Stimulated activated CD4-positive, alpha-beta T cell treated with anti-CD3 and anti-CD28 coated beads, Interleukin-2, amount 100 ng/mL, for 24 hours (primary cell): ENCODE measurements around the gene ZNF343.
"Not testable (repeated sequence)": the region's sequence is repeated elsewhere in the genome, so short reads cannot be mapped to it uniquely, and the experiment has no call there.

Experiments
- DNase-seq, 2 donors: peaks; one replicate each; pipeline ENCODE4 v3.0.0-alpha.2; 2020

The ZNF343 gene

GRCh38 chr20:2508631-2509467 lies at the start of gene ZNF343:
ZNF343 (minus strand) TSS chr20:2508915; CDS start chr20:2493895, 15,020 bp downstream.
- peak; percentile 76 to 77 for DNase-seq

- no peak for DNase-seq
Observed at GRCh38 chr20:2557873-2558580, 49.3 kb upstream of the ZNF343 start.

GRCh38 chr20:2545594-2545993 lies 36.9 kb upstream of the ZNF343 start:
- DNase-seq: no peak

DNA sequence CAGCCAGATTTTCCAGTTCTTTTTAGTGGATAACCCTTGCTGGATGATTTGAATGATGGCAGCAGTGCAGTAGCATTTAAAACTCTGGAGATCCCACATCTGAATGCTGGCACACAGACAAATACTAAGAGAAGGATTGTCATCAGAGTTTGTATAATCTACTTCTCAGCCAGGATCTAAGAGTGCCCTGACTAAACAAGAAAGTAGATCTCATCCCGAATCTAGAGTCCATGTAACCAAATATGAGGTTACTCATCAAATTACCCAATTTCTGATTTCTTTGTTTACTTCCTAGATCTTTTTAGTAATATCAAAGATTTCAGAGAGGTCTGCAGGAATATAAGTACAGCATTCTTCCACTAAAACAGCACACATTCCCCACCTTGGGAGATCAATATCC lies 35.5 kb upstream of the ZNF343 start:
- DNase-seq: no peak

- DNase-seq: no peak
Observed at GRCh38 chr20:2542361-2542760, 33.6 kb upstream of the ZNF343 start.

DNA sequence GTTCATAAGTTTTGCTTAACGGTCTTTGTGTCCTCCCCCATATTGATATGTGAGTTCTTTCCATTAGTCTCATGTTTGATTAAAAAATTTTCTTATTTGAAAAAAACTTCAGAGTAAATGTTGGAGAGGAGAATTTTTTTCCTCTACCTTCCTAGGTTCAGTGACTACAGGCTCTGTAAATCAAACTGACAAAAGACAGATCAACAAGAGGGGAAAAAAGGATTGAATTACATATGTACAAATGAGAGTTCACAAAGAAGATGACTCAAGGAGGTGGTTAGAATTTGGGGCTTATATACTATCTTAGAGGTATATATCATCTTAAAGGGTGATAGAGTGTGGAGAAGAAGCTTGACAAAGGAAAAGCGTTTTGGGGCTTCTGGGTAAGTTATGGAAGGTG lies 33.2 kb upstream of the ZNF343 start:
- DNase-seq: no peak

- no peak for DNase-seq
Observed at GRCh38 chr20:2538931-2539720, 30.4 kb upstream of the ZNF343 start.

GRCh38 chr20:2538356-2538755 lies 29.6 kb upstream of the ZNF343 start:
- no peak for DNase-seq

DNA sequence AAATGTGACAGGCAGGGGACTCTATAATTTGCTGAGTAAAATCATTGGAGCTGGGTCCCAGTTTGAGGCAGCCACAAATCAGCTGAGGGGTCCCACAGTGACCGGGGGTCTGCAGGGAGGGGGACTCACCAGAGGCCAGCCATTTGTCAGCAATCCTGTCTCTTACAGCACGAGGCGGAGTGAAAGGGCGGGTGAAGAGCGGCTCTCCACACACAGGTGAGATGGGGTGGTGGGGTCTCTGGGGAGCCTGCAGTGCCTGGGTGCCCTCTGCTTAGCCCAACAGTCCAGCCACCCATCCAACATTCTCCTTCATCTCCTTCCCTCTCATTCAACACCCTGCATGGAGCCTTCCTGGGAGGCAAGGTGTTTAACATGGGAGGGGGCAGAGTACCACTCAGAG lies 28.4 kb upstream of the ZNF343 start:
- no peak for DNase-seq

GRCh38 chr20:2536560-2536986 lies 27.9 kb upstream of the ZNF343 start, which contains the start of gene TMC2:
TMC2 (plus strand) TSS chr20:2536573; CDS start chr20:2536622, 49 bp downstream.
- no peak for DNase-seq

DNA sequence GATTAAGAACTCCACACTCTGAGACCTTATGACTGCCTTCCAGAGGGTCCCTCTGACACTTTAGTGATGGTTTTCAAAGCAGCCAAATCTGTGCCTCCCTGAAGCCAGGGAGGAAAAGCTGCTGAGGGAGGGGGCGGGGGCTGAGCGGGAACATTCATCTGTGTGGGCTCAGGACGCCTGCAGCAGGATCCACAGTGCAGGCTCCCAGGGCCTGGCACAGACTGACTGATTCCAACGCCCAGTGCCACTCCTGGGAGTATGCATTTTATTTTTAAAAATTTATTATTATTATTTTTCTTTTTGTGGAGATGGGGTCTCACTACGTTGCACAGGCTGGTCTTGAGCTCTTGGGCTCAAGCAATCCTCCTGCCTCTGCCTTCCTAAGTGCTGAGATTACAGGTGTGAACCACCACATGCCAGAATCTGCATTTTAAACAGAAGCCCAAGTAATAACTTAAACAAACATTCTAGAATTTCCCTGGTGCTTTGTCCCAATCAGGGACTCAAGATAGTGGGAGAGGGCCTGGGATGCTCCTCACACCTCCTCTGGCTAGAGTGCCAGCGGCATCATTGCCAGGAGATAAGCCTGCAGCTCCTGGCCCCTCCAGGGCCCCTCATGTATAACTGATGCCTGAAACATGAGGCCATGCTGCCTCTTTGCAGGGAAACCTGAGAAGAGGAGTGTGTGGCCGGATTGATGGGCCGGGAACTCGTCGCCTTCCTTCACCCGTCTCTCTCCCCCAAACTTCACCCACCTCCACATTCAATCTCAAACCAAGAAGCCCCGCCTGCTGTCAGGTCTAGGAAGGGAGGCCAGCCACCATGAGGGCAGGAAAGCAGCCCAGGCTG lies 27.2 kb upstream of the ZNF343 start:
- no peak for DNase-seq

DNA sequence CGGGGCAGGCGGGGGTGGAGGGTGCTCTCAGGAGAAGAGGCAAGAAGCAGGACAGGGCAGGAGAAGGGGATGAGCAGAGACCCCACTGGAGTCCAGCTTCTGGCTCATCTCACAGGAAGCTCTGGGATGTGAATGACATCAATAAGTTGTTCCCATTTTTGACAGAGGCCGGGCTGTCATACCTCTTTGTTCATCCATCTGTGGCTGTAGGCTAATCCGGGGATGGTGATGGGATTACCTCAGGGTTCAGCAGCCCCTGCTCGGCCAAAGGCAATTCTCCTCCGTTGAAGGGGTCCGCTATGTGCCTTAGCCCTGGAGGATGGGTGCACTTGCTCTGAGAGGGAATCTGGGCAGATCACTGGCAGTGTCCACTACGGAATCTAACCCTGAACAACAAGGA lies 24.4 kb upstream of the ZNF343 start:
- no peak for DNase-seq

GRCh38 chr20:2528671-2529271 lies 20.1 kb upstream of the ZNF343 start:
- no peak for DNase-seq

- no peak for DNase-seq
Observed at GRCh38 chr20:2527762-2528161, 19.0 kb upstream of the ZNF343 start.

- not testable (repeated sequence) for DNase-seq
Observed at GRCh38 chr20:2526218-2526583, 17.5 kb upstream of the ZNF343 start.

GRCh38 chr20:2524709-2525506 lies 16.2 kb upstream of the ZNF343 start:
- DNase-seq: peak; percentile 40 to 57

DNA sequence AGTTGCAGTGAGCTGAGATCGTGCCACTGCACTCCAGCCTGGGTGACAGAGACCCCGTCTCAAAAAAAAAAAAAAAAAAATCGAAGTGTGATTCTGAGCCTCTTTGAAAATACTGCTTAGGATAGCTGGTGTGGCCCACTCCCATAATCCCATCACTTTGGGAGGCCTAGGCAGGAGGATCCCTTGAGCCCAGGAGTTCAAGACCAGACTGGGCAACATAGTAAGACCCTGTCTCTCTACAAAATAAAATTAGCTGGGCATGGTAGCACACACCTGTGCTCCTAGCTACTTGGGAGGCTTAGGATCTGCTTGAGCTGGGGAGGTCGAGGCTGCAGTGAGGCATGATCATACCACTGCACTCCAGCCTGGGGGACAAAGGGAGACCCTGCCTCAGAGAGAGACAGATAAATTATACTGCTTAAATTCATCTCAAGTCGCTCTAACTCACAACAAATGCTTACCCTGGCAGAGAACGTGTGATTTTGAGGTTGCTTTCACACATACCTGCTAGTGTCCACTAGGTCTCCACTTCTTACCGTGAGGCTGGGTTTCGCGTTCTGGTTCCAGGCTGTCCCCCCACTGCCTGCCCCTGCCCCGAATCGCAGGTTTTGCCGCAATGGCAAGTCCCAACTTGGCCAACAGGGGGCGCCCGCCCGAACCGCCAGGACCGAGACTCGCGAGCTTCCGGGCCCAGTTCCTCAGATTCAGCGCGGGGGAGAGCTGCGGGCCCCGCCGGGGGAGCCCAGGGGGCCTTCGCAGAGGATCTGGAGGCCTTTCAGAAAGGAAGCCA lies 15.4 kb upstream of the ZNF343 start:
- peak; percentile 95 to 96 for DNase-seq

DNA sequence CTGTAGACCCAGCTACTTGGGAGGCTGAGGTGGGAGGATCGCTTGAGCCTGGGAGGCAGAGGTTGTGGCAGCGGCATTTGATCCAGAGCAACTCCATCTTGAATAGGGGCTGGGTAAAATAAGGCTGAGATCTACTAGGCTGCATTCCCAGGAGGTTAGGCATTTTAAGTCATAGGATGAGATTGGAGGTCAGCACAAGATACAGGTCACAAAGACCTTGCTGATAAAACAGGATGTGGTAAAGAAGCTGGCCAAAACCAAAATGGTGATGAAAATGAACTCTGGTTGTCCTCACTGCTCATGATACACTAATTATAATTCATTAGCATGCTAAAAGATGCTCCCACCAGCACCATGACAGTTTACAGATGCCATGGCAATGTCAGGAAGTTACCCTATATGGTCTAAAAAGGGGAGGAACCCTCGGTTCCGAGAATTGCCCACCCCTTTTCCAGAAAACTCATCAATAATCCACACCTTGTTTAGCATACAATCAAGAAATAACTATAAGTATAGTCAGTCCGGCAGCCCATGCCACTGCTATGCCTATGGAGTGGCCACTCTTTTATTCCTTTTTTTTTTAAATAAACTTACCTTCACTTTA lies 14.2 kb upstream of the ZNF343 start:
- not testable (repeated sequence) for DNase-seq
